Amniotic stem cell (primary cell): ENCODE measurements around the gene ZDHHC14.
"Not testable (repeated sequence)": the region's sequence is repeated elsewhere in the genome, so short reads cannot be mapped to it uniquely, and the experiment has no call there.

Source experiments
- DNase-seq: peaks from one replicate; lab custom pipeline; 2025; lab: John Stamatoyannopoulos, UW

The ZDHHC14 gene

DNA sequence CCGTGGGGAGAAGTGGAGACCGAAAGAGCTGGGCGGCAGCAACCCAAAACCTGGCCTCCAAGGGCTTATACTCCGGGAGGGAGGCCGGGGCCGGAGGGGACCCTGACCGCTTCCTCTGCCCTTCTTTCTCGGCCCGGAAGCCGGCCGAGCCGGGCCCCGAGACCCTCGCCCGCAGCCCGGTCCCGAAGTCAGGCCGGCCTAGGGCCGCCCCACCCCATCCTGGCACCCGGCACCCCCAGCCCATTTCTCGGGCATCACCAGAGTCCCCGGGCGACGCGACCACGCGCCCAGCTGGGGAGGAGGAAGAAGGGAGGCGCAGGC is 572 bp upstream of the ZDHHC14 start:
- no peak for DNase-seq

- DNase-seq: peak; percentile 48
Observed at GRCh38 chr6:157381631-157382621, 936 bp downstream of the ZDHHC14 start.

DNA sequence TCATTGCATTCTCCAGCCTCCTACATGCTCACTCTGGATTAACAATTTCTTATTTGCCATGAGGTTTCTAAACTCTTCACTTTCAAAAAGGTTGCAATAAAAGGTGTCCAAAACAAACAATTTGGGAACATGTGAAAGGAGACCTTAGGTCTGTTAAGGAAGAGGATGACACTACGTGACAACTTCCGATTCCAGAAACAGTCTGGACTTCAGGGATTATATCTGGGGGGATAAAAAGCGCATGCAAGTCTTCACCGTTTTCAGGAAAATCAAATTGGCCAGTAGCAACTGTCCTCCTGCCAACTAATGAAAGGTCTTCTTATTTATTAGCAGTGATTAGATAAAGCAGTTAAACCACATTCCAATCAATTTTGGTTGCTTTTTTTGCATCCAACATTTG is 1.8 kb downstream of the ZDHHC14 start:
- DNase-seq: no peak

DNA sequence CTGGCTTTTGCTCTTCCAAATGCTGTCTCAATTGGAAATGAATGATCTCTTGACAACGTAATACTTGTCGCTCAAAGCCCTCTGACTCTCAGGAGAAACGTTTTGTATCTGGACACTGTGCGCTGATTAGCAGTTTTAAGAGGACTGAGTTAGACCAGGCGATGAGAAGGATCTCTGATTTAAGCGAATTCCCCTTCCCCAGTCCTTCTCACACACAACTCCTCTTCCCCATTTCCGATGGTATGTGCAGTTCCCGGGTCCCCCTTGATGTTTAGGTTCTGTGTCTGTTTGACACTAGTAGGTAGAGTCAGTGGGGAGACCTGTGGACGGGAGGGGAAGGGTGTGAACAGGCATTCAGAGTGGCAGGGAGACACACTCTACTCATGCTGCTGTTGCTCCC is 2.5 kb downstream of the ZDHHC14 start:
- DNase-seq: no peak

DNA sequence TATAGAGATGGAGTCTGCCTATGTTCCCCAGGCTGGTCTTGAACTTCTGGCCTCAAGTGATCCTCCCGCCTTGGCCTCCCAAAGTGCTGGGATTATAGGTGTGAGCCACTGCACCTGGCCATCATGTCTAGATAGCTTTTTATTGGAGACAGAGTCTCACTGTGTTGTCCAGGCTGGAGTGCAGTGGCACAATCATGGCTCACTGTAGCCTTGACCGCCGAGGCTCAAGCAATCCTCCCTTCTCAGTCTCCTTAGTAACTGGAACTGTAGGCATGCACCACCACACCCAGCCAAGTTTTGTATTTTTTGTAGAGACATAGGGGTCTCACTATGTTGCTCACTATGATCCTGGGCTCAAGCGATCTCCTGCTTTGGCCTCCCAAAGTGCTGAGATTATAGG is 4.0 kb downstream of the ZDHHC14 start:
- not testable (repeated sequence) for DNase-seq

DNA sequence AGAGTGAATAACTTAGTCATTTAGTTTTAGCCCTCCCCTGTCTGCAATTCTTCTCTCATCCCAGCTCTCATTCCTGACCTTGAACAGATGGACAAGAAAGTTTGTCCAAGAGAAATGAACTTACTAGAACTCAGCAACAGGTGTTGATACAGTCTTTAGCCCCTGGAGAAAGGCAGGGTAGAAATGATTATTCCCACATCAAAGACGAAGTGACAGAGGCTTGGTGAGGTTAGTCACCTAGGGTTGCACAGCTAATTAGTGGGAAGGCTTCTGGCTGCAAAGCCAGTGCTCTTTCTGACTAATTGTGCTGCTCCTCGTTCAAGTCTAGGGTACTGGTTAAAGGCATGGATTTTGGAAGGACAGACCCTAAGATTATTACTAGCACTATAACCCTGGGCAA is 4.5 kb downstream of the ZDHHC14 start:
- no peak for DNase-seq

DNA sequence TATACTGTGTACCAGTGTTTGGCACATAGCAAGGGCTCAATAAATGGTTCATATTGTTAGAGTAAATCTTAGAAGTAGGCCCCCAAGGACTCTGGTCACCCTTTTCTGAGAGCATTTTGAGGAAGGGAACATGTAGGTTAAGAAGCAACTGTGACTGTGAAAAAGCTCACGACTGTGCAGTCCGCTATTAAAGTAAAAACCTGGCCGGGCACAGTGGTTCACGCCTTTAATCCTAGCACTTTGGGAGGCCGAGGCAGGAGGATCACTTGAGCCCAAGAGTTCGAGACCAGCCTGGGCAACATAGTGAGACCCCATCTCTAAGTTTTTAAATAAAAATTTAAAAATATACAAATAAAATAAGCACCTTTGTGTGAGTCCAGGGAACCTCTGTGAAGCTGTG is 5.0 kb downstream of the ZDHHC14 start:
- DNase-seq: no peak

GRCh38 chr6:157386454-157386853 is 5.5 kb downstream of the ZDHHC14 start:
- DNase-seq: no peak

- DNase-seq: no peak
Observed at GRCh38 chr6:157388924-157389323, 7.9 kb downstream of the ZDHHC14 start.

- no peak for DNase-seq
Observed at GRCh38 chr6:157390273-157391060, 9.5 kb downstream of the ZDHHC14 start.

- DNase-seq: no peak
Observed at GRCh38 chr6:157392927-157393668, 12.1 kb downstream of the ZDHHC14 start.

GRCh38 chr6:157393669-157394327 is 12.8 kb downstream of the ZDHHC14 start:
- DNase-seq: no peak

DNA sequence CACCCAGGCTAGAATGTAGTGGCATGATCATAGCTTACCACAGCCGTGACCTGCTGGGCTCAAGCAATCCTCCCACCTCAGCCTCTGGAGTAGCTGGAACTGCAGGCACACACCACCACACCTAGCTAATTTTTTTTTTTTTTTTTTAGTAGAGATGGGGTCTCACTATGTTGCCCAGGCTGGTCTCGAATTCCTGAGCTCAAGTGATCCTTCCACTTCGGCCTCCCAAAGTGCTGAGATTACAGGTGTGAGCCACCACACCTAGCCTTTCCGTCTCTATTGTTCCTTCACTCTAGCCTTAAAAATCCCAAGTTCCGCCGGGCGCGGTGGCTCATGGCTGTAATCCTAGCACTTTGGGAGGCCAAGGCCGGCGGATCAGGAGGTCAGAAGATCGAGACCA is 14.2 kb downstream of the ZDHHC14 start:
- not testable (repeated sequence) for DNase-seq

DNA sequence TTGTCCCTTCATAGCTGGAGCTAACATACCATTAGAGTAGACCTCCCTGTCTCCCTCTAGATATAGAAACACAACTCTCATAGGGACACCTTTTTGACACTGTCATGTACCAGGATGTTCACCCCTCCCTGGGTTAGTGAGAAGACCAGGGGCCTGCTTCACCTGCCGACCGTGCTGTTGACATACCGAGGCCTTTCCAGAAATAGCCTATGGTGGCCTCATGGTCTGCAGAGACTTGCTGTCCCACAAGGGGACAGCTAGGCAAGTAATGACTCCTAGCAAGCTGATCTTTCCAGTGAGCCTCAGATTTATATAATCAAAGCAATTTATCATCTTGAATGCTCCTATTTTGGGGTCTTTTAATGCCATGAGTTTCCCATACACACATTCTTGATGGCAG is 15.0 kb downstream of the ZDHHC14 start:
- DNase-seq: no peak

DNA sequence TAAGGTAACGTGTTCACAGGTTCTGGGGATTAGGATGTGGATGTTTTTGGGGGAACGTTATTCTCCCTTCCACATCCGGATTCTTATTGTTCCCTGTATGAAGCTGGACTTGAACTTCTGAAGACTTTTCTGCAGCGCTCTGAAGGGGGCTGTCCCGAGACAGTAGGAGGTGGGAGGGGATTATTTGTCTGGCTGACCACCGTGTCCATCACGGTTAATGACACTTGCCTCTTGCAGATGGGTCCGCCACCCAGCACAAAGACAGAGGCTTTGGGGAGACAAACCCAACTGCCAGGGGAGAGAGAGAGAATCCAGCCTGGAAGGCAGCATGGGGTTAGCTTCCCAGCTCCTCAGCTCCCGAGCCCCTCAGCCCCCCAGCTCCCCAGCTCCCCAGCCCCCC is 16.7 kb downstream of the ZDHHC14 start:
- no peak for DNase-seq

GRCh38 chr6:157398151-157398550 is 17.2 kb downstream of the ZDHHC14 start:
- no peak for DNase-seq

GRCh38 chr6:157400676-157401075 is 19.7 kb downstream of the ZDHHC14 start:
- DNase-seq: no peak

- DNase-seq: no peak
Observed at GRCh38 chr6:157401734-157402338, 20.8 kb downstream of the ZDHHC14 start.

- no peak for DNase-seq
Observed at GRCh38 chr6:157402996-157403685, 22.2 kb downstream of the ZDHHC14 start.

DNA sequence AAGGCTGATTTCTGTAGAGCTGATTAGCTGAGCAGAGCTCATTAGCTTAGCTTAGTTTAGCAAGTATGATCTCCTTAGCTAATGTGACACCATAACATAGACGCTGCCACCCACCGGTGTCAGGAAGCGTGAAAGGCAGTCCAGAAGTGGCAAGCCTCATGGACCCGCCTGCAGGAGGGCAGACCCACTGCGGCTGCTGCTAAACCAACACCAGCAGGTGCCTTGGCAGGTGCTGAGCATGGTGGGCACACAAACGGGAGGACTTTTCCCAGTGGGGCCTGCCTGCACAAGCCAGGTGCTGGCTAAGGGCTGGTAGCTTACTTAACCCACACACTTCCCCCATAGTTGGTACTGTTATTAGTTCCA is 22.7 kb downstream of the ZDHHC14 start:
- no peak for DNase-seq

DNA sequence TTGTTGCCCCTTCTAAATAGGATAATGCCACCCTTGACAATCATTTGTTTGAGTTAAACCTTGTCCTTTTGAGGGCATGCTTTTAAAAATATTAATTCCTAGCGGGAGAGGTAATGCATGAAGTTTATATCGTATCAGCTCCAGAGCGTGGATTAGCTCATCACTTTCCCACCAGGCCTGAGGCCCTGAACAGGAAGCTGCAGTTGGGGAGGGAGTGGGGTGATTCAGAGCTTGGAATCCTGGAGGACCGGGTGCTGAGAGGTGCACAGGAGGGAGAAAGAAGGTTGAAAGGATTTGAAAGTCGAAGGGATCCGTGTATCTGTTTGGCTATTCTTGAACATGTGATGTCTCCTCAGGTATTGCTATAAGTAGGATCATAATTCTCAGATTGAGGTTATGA is 25.0 kb downstream of the ZDHHC14 start:
- DNase-seq: no peak
